ENCODE results near the gene DNLZ.

DNA sequence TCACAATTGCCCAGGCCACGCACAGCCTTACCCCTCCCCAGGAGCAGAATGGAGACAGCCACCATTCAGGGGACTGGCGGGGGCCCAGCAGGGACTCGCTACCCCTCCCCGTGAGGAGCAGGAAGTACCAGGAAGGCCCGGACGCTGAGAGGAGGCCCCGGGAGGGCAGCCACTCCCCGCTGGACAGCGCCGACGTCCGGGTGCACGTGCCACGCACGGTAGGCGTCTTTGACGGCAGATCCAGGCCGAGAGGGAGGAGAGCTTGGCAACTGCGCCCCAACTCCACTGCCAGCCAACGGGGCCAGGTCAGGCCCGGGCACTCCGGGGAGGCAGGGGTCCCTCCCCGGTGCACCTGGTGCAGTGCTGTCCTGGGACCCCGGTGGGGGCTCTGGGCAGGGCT is 14.0 kb downstream of the DNLZ start:
- TF ChIP-seq POLR2AphosphoS5 (IDR thresholded peaks at IDR 0.05) (no peak), POLR2A (IDR thresholded peaks at IDR 0.05) (no peak)
- TF ChIP-seq, protein P1, sequence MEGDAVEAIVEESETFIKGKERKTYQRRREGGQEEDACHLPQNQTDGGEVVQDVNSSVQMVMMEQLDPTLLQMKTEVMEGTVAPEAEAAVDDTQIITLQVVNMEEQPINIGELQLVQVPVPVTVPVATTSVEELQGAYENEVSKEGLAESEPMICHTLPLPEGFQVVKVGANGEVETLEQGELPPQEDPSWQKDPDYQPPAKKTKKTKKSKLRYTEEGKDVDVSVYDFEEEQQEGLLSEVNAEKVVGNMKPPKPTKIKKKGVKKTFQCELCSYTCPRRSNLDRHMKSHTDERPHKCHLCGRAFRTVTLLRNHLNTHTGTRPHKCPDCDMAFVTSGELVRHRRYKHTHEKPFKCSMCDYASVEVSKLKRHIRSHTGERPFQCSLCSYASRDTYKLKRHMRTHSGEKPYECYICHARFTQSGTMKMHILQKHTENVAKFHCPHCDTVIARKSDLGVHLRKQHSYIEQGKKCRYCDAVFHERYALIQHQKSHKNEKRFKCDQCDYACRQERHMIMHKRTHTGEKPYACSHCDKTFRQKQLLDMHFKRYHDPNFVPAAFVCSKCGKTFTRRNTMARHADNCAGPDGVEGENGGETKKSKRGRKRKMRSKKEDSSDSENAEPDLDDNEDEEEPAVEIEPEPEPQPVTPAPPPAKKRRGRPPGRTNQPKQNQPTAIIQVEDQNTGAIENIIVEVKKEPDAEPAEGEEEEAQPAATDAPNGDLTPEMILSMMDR (IDR thresholded peaks at IDR 0.05 in 8 of 11, conservative IDR thresholded peaks at IDR 0.05 in 3 of 11) = no peak

Measured in spleen (tissue), 7 donors.